ENCODE data around the gene NPFFR1. TPM values are rescaled to one million over a fixed set of nuclear protein-coding genes. Genes with fewer than 3 reads are reported as not detected.

NPFFR1 gene
- total RNA-seq, 1 experiment from 2014 or later = not detected

DNA sequence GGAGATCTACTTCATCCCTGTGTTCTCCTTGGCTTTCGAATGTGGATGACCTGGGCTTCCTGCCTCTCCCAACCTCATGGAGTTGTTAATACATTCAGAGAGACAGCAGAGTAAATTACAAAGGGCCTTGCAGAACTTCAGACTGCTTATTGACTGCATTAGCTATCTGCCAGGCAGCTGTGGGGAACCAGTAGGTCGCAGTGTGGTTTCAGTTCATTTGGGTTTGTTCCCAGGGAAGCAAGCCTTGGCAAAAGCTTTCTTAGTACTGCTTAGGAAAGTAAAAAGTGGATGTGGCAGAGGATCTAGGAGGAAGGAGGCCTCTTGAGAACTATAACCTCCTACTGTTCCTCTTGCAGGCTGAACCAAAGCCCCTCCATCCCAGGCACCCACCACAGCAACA is 9.2 kb downstream of the NPFFR1 start:
- no peaks in the 10 kb centered on the region for H3K9me3 ChIP-seq (ENCODE audit: control insufficient read depth, low read depth, low read length)
- TF ChIP-seq, protein P1, sequence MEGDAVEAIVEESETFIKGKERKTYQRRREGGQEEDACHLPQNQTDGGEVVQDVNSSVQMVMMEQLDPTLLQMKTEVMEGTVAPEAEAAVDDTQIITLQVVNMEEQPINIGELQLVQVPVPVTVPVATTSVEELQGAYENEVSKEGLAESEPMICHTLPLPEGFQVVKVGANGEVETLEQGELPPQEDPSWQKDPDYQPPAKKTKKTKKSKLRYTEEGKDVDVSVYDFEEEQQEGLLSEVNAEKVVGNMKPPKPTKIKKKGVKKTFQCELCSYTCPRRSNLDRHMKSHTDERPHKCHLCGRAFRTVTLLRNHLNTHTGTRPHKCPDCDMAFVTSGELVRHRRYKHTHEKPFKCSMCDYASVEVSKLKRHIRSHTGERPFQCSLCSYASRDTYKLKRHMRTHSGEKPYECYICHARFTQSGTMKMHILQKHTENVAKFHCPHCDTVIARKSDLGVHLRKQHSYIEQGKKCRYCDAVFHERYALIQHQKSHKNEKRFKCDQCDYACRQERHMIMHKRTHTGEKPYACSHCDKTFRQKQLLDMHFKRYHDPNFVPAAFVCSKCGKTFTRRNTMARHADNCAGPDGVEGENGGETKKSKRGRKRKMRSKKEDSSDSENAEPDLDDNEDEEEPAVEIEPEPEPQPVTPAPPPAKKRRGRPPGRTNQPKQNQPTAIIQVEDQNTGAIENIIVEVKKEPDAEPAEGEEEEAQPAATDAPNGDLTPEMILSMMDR (conservative IDR thresholded peaks at IDR 0.05) = no peak
- H3K14ac ChIP-seq (ENCODE audit: insufficient read depth, low read length) = no peak overlapping the region
- H2BK15ac ChIP-seq (ENCODE audit: low read depth, low read length) = no peak overlapping the region
- no peak overlapping the region for H2BK20ac ChIP-seq (ENCODE audit: low read depth, low read length, poor library complexity, severe bottlenecking)
- H4K8ac ChIP-seq (replicated peaks; ENCODE audit: insufficient read length, low read depth, low read length) = no peak overlapping the region
- H3K18ac ChIP-seq (ENCODE audit: insufficient read length, low read depth, low read length) = no peak overlapping the region
- no peak overlapping the region for H3K27ac ChIP-seq (ENCODE audit: insufficient read length, low read depth, low read length)
- no peak overlapping the region for H4K91ac ChIP-seq (ENCODE audit: insufficient read length, low read depth, low read length)
- Mint-ChIP-seq H3K9me3 (peaks cover 5 to 6% of the 10 kb centered on the region in 2 experiments; a peak in 2 of 5 replicates), H3K36me3 (ENCODE audit: insufficient read depth in 1 of 3, low read depth in 3 of 3) (no peaks in the 10 kb centered on the region), H3K4me3 (no peak overlapping the region), H3K27me3 (ENCODE audit: low read depth) (peaks cover 4% of the 10 kb centered on the region), H3K27ac (no peak overlapping the region), H3K4me1 (peaks cover 12 to 18% of the 10 kb centered on the region in 2 experiments)
- no peak overlapping the region for H2AK5ac ChIP-seq (ENCODE audit: insufficient read length, low read length)
- no peak overlapping the region for H2BK5ac ChIP-seq (ENCODE audit: insufficient read length, low read length)
- no peak overlapping the region for H3T11ph ChIP-seq (ENCODE audit: low read length)
- H2BK120ac ChIP-seq (ENCODE audit: low read depth, low read length, poor library complexity, severe bottlenecking) = no peak overlapping the region
- H2BK12ac ChIP-seq (ENCODE audit: insufficient read length, low read depth, low read length) = no peak overlapping the region
- no peak overlapping the region for H3K9ac ChIP-seq (ENCODE audit: extremely low read depth, insufficient read length, low read length)
- DNase-seq = no peak
- peaks cover 8% of the 10 kb centered on the region for H3K4me1 ChIP-seq (ENCODE audit: insufficient read depth, low read length)
- no peaks in the 10 kb centered on the region for H4K20me1 ChIP-seq (ENCODE audit: control insufficient read depth, insufficient read depth, insufficient read length)
- no peak overlapping the region for H4K5ac ChIP-seq (ENCODE audit: insufficient read length, low read depth, low read length)
- H3K23ac ChIP-seq (ENCODE audit: insufficient read length, low read depth, low read length) = no peak overlapping the region
- no peak overlapping the region for H3K4me2 ChIP-seq (ENCODE audit: insufficient read depth, insufficient read length, low read length)
- no peaks in the 10 kb centered on the region for H3K79me1 ChIP-seq (ENCODE audit: insufficient read depth, low read depth, low read length, poor library complexity, severe bottlenecking)
- no peaks in the 10 kb centered on the region for H3K79me2 ChIP-seq (ENCODE audit: insufficient read depth, low read length)
- no peaks in the 10 kb centered on the region for H3K23me2 ChIP-seq (ENCODE audit: insufficient read length, low read depth, low read length, poor library complexity, severe bottlenecking)
- H3K56ac ChIP-seq (ENCODE audit: insufficient read length, low read depth, low read length) = no peak overlapping the region
- no peak overlapping the region for H2AFZ ChIP-seq (ENCODE audit: low read length)
- no CpG with 5 or more reads among the region's 2 CpGs for WGBS (ENCODE audit: extremely low coverage, insufficient read length, low lambda C conversion rate)
- no peak overlapping the region for H3K4ac ChIP-seq (ENCODE audit: low read depth, low read length)
- no peaks in the 10 kb centered on the region for H3K27me3 ChIP-seq (ENCODE audit: insufficient read depth, low read length)
